WTC11 (cell line): ENCODE results near the gene KCNB1. TPM values are rescaled to one million over a fixed set of nuclear protein-coding genes. Genes with fewer than 3 reads are reported as not detected.

Source experiments
- ATAC-seq: fragments of 200-7000 bp; cut with Tn5 transposase; 2 replicates; pipeline ENCODE4 v1.10.0; 2021; ENCODE audit warnings: mild to moderate bottlenecking, moderate library complexity
- CTCF ChIA-PET: fragments of 300-600 bp; sonication (Branson Sonifier 250); formaldehyde crosslinking; loops from one replicate; lab custom pipeline; 2021; ENCODE audit warnings: antibody characterized with exemption; lab: Charles Lee
- POLR2A ChIA-PET: fragments of 350-600 bp; sonication (Branson Sonifier 250); formaldehyde crosslinking; loops from one replicate; lab custom pipeline; 2021; ENCODE audit warnings: antibody characterized with exemption; lab: Charles Lee
- DNase-seq: peaks from one replicate; pipeline ENCODE4 v3.0.0; 2021; ENCODE audit warnings: low spot score
- H3K27ac Mint-ChIP-seq: 2 replicates; pipeline ENCODE4 v1.8.0; 2021; ENCODE audit warnings: mixed read lengths
- H3K27me3 Mint-ChIP-seq: 2 replicates; pipeline ENCODE4 v1.8.0; 2021; ENCODE audit warnings: low read depth, mild to moderate bottlenecking, moderate library complexity, mixed read lengths
- H3K36me3 Mint-ChIP-seq: 2 replicates; pipeline ENCODE4 v1.8.0; 2021; ENCODE audit warnings: mixed read lengths
- H3K4me1 Mint-ChIP-seq: 2 replicates; pipeline ENCODE4 v1.8.0; 2022; ENCODE audit warnings: mixed read lengths
- H3K4me3 Mint-ChIP-seq: 2 replicates; pipeline ENCODE4 v1.8.0; 2021; ENCODE audit warnings: mild to moderate bottlenecking, moderate library complexity, mixed read lengths
- H3K9me3 Mint-ChIP-seq: 2 replicates; pipeline ENCODE4 v1.8.0; 2021; ENCODE audit warnings: mixed read lengths
- ATF1 ChIP-seq: sonication (generic); formaldehyde crosslinking; IDR thresholded peaks from 2 replicates; pipeline ENCODE4 v1.8.1; 2023; ENCODE audit warnings: mild to moderate bottlenecking, moderate library complexity, missing genetic modification reagents
- CBFB ChIP-seq: sonication (generic); formaldehyde crosslinking; IDR thresholded peaks from 2 replicates; pipeline ENCODE4 v1.8.1; 2022; ENCODE audit warnings: mild to moderate bottlenecking, low read depth, missing genetic modification reagents
- FOXP1 ChIP-seq: sonication (generic); formaldehyde crosslinking; IDR thresholded peaks from 2 replicates; pipeline ENCODE4 v1.8.0; 2022; ENCODE audit warnings: missing genetic modification reagents, mild to moderate bottlenecking, moderate library complexity, borderline replicate concordance
- GABPB1 ChIP-seq: sonication (generic); formaldehyde crosslinking; IDR thresholded peaks from 2 replicates; pipeline ENCODE4 v1.8.1; 2023; ENCODE audit warnings: mild to moderate bottlenecking, missing genetic modification reagents
- HMGXB4 ChIP-seq: sonication (generic); formaldehyde crosslinking; IDR thresholded peaks from 2 replicates; pipeline ENCODE4 v1.8.1; 2023; ENCODE audit warnings: mild to moderate bottlenecking, moderate library complexity, missing genetic modification reagents
- KAT7 ChIP-seq: sonication (generic); formaldehyde crosslinking; IDR thresholded peaks from 2 replicates; pipeline ENCODE4 v1.8.1; 2023; ENCODE audit warnings: missing genetic modification reagents, mild to moderate bottlenecking, borderline replicate concordance
- MAX ChIP-seq: sonication (generic); formaldehyde crosslinking; IDR thresholded peaks from 2 replicates; pipeline ENCODE4 v1.8.0; 2022; ENCODE audit warnings: mild to moderate bottlenecking, missing genetic modification reagents
- NFE2L1 ChIP-seq: sonication (generic); formaldehyde crosslinking; IDR thresholded peaks from 2 replicates; pipeline ENCODE4 v1.8.1; 2023; ENCODE audit warnings: missing genetic modification reagents
- NR1H2 ChIP-seq: sonication (generic); formaldehyde crosslinking; IDR thresholded peaks from 2 replicates; pipeline ENCODE4 v1.9.0; 2021; ENCODE audit warnings: mild to moderate bottlenecking, moderate library complexity, missing genetic modification reagents
- NR2C2 ChIP-seq: sonication (generic); formaldehyde crosslinking; IDR thresholded peaks from 2 replicates; pipeline ENCODE4 v1.8.0; 2022; ENCODE audit warnings: mild to moderate bottlenecking, missing genetic modification reagents
- PRDM15 ChIP-seq: sonication (generic); formaldehyde crosslinking; IDR thresholded peaks from 2 replicates; pipeline ENCODE4 v1.8.0; 2022; ENCODE audit warnings: missing genetic modification reagents
- SMAD3 ChIP-seq: sonication (generic); formaldehyde crosslinking; IDR thresholded peaks from 2 replicates; pipeline ENCODE4 v1.8.0; 2022; ENCODE audit warnings: missing genetic modification reagents, mild to moderate bottlenecking, borderline replicate concordance
- SP1 ChIP-seq: sonication (generic); formaldehyde crosslinking; conservative IDR thresholded peaks from 2 replicates; pipeline ENCODE4 v1.8.1; 2022; ENCODE audit warnings: missing genetic modification reagents
- ZNF121 ChIP-seq: sonication (generic); formaldehyde crosslinking; IDR thresholded peaks from 2 replicates; pipeline ENCODE4 v1.8.0; 2023; ENCODE audit warnings: missing genetic modification reagents
- ZNF219 ChIP-seq: sonication (generic); formaldehyde crosslinking; IDR thresholded peaks from 2 replicates; pipeline ENCODE4 v1.8.0; 2023; ENCODE audit warnings: missing genetic modification reagents, mild to moderate bottlenecking, borderline replicate concordance
- ZNF232 ChIP-seq: sonication (generic); formaldehyde crosslinking; IDR thresholded peaks from 2 replicates; pipeline ENCODE4 v1.8.0; 2022; ENCODE audit warnings: mild to moderate bottlenecking, missing genetic modification reagents
- ZNF263 ChIP-seq: sonication (generic); formaldehyde crosslinking; IDR thresholded peaks from 2 replicates; pipeline ENCODE4 v1.8.1; 2022; ENCODE audit warnings: low read depth, mild to moderate bottlenecking, moderate library complexity, missing genetic modification reagents
- ZNF281 ChIP-seq: sonication (generic); formaldehyde crosslinking; IDR thresholded peaks from 2 replicates; pipeline ENCODE4 v1.8.0; 2023; ENCODE audit warnings: mild to moderate bottlenecking, missing genetic modification reagents
- ZNF425 ChIP-seq: fragments of 250-450 bp; sonication (Bioruptor Pico); conservative IDR thresholded peaks from 2 replicates; pipeline ENCODE4 v1.9.0; 2021; ENCODE audit warnings: mild to moderate bottlenecking
- ZNF671 ChIP-seq: fragments of 250-450 bp; sonication (Bioruptor Pico); IDR thresholded peaks from 2 replicates; pipeline ENCODE4 v1.8.0; 2021; ENCODE audit warnings: mild to moderate bottlenecking
- total RNA-seq: library from RNA; stranded (reverse); gene quantifications from 3 replicates; pipeline ENCODE4 v1.2.3, GENCODE V29; 2021

Gene KCNB1
- total RNA-seq, 1 experiment from 2014 or later = 1.1 TPM

GRCh38 chr20:49426395-49426794 lies 56.1 kb downstream of the KCNB1 start:
- Mint-ChIP-seq H3K4me1 (no peaks in the 10 kb centered on the region), H3K4me3 (no peak overlapping the region), H3K27ac (no peak overlapping the region; the same call in 1 of the 2 replicates), H3K36me3 (no peaks in the 10 kb centered on the region), H3K27me3 (no peaks in the 10 kb centered on the region; the same call in 1 of the 2 replicates), H3K9me3 (peaks cover 4% of the 10 kb centered on the region)
- DNase-seq (no peak), ATAC-seq (no peak)
- TF ChIP-seq NR1H2 (CRISPR knock-in tag) (no peak), SMAD3 (CRISPR knock-in tag) (no peak), ZNF232 (CRISPR knock-in tag) (no peak), ZNF121 (CRISPR knock-in tag) (no peak), ZNF425 (no peak), ZNF263 (CRISPR knock-in tag) (no peak), FOXP1 (no peak), KAT7 (CRISPR knock-in tag) (no peak), SP1 (CRISPR knock-in tag) (no peak), NFE2L1 (CRISPR knock-in tag) (no peak), HMGXB4 (CRISPR knock-in tag) (no peak), CBFB (no peak), ZNF671 (CRISPR knock-in tag) (no peak), ZNF219 (no peak), ATF1 (CRISPR knock-in tag) (no peak), PRDM15 (CRISPR knock-in tag) (no peak), MAX (CRISPR knock-in tag) (no peak), NR2C2 (CRISPR knock-in tag) (no peak), ZNF281 (CRISPR knock-in tag) (no peak), GABPB1 (no peak)
- ChIA-PET CTCF (interaction anchor here (0.6 to 2.2 kb wide), 7 partner anchors 9 to 115 kb away, joined by 3 to 10 read pairs (median 3); no protein-coding TSS in a partner anchor), POLR2A (no interaction called here)
